Measurements from ENCODE around the gene PDHB. TPM values are rescaled to one million over a fixed set of nuclear protein-coding genes. Genes with fewer than 3 reads are reported as not detected.

PDHB gene
- total and polyA plus RNA-seq, 2 experiments from 2014 or later: 260 to 266 TPM

DNA sequence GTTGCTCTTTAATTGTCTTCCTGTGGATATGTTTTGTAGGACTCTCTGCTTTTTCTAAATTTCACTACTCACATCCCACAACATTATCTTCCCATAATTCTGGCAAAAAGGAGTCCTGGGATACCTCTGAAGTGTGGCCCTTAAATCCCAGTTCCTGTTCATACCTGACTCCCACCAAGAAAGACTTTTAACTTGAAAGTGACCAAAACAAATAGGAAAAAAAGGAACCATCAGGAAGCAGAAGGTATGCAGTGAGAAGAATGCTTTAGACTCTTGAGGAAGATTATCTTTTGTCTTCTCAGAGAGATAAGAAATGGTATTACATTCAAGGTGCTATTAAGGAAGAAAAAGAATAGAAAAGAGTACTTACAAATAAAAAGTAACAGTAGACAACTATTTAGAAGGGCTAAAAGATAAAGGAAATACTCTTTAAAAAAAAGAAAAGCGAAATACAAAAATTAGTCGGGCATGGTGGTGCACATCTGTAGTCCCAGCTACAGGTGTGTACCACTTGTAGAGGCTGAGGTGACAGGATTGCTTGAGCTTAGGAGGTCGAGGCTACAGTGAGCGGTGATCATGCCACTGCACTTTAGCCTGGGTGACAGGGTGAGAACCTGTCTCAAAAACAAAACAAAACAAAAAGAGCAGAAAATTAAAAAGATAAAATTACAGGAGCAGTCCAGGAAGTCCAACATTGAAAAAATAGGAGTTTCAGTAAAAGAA, 54.1 kb downstream of the PDHB start:
- no peak overlapping the region for H3K27ac ChIP-seq
- TF ChIP-seq, protein P1, sequence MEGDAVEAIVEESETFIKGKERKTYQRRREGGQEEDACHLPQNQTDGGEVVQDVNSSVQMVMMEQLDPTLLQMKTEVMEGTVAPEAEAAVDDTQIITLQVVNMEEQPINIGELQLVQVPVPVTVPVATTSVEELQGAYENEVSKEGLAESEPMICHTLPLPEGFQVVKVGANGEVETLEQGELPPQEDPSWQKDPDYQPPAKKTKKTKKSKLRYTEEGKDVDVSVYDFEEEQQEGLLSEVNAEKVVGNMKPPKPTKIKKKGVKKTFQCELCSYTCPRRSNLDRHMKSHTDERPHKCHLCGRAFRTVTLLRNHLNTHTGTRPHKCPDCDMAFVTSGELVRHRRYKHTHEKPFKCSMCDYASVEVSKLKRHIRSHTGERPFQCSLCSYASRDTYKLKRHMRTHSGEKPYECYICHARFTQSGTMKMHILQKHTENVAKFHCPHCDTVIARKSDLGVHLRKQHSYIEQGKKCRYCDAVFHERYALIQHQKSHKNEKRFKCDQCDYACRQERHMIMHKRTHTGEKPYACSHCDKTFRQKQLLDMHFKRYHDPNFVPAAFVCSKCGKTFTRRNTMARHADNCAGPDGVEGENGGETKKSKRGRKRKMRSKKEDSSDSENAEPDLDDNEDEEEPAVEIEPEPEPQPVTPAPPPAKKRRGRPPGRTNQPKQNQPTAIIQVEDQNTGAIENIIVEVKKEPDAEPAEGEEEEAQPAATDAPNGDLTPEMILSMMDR (IDR thresholded peaks at IDR 0.05; ENCODE audit: low read depth, low read length): no peak
- no peaks in the 10 kb centered on the region for H3K4me1 ChIP-seq (ENCODE audit: low read depth)
- H3K36me3 ChIP-seq: no peaks in the 10 kb centered on the region
- no peaks in the 10 kb centered on the region for H3K27me3 ChIP-seq
- H3K4me3 ChIP-seq: no peak overlapping the region
- DNase-seq (ENCODE audit: low read depth in 1 of 2, low spot score in 1 of 2): no peak
- H3K9me3 ChIP-seq (ENCODE audit: low read depth): no peaks in the 10 kb centered on the region

DNA sequence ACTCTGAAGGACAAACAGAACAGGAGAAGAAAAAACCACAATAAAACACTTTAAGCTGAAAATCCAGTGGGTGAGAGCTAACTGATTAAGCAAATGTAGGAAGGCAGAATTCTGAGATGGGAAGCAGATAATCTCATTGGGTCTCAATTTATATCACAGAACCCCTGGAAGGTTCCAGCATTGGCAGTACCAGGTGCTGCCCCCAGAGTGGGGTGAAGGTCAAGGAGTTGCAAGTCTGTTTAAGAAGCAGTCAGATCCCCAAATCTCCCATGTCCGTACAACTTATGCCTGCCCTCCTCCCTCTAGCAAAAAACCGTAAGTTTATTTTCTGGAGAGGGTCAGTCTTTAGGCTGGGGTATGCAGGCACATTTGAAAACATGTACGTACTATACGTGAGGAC, 55.9 kb downstream of the PDHB start:
- Histone ChIP-seq H3K4me3 (no peak overlapping the region), H3K4me1 (ENCODE audit: low read depth) (no peaks in the 10 kb centered on the region), H3K27me3 (no peaks in the 10 kb centered on the region), H3K9me3 (ENCODE audit: low read depth) (no peaks in the 10 kb centered on the region), H3K27ac (no peak overlapping the region), H3K36me3 (no peaks in the 10 kb centered on the region)
- TF ChIP-seq, protein P1 (IDR thresholded peaks at IDR 0.05; ENCODE audit: low read depth, low read length): no peak
- DNase-seq (ENCODE audit: low read depth in 1 of 2, low spot score in 1 of 2): no peak

Other genes starting within 250 kb of the PDHB start
- gene DNASE1L3, start 222.9 kb downstream of the PDHB start, total RNA-seq: 0.21 and 0.39 TPM in 2 replicates
- gene DNASE1L3, start 222.9 kb downstream of the PDHB start, polyA plus RNA-seq: 0.51 and 0.94 TPM in 2 replicates
- gene ABHD6, start 196.0 kb downstream of the PDHB start, total RNA-seq: 13.4 and 31.4 TPM in 2 replicates
- gene ABHD6, start 196.0 kb downstream of the PDHB start, polyA plus RNA-seq: 12.9 and 32.7 TPM in 2 replicates
- gene RPP14, start 127.6 kb downstream of the PDHB start, total RNA-seq: 7.9 and 11.1 TPM in 2 replicates
- 14.2 TPM in 2 replicates for gene RPP14, start 127.6 kb downstream of the PDHB start, polyA plus RNA-seq
- 9.9 and 11.8 TPM in 2 replicates for gene HTD2, start 127.3 kb downstream of the PDHB start, total RNA-seq
- 26.0 and 36.0 TPM in 2 replicates for gene HTD2, start 127.3 kb downstream of the PDHB start, polyA plus RNA-seq
- gene PXK, start 100.9 kb downstream of the PDHB start, total RNA-seq: 19.3 and 26.8 TPM in 2 replicates
- 18.1 and 30.7 TPM in 2 replicates for gene PXK, start 100.9 kb downstream of the PDHB start, polyA plus RNA-seq
- 15.7 and 17.6 TPM in 2 replicates for gene KCTD6, start 58.3 kb upstream of the PDHB start, total RNA-seq
- gene KCTD6, start 58.3 kb upstream of the PDHB start, polyA plus RNA-seq: 31.0 and 32.1 TPM in 2 replicates
- 18.9 and 27.3 TPM in 2 replicates for gene ACOX2, start 103.4 kb upstream of the PDHB start, total RNA-seq
- gene ACOX2, start 103.4 kb upstream of the PDHB start, polyA plus RNA-seq: 24.3 and 42.5 TPM in 2 replicates
- gene FAM107A, start 143.6 kb upstream of the PDHB start, total RNA-seq: not detected in 2 replicates
- gene FAM107A, start 143.6 kb upstream of the PDHB start, polyA plus RNA-seq: not detected in 2 replicates
- gene FAM3D, start 232.9 kb upstream of the PDHB start, total RNA-seq: 1.5 TPM in 1 of 2 replicates, not detected in the other
- 0.69 TPM in 1 of 2 replicates, not detected in the other for gene FAM3D, start 232.9 kb upstream of the PDHB start, polyA plus RNA-seq